ENCODE data around the gene IGF2BP2.
"Not testable (repeated sequence)": the region's sequence is repeated elsewhere in the genome, so short reads cannot be mapped to it uniquely, and the experiment has no call there.

The IGF2BP2 gene

DNA sequence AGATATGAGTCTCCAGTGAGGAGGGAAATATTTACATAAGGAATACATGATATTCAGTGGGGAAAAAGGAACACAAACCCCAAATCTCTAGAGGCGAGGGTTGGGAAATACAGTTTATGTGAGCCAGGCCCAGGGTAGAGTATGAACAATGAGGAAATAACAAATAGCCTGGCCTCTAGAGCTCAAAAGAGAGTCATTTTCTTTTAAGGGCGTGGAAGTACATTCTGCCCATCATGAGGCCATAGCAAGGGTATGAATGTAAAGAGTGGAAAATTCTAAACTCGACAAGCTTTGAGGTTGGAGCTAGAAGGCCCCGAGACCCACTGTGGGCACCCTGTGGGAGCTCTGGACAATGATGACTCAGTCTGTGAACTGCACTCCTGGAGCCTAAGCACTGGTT lies 27.8 kb upstream of the IGF2BP2 start:
- H3K27ac Mint-ChIP-seq (ENCODE audit: low read depth): no peak overlapping the region
- peaks cover 30% of the 10 kb centered on the region for H3K27me3 Mint-ChIP-seq
- ATAC-seq (replicated peaks; ENCODE audit: extremely low read depth, poor library complexity, severe bottlenecking): no peak

DNA sequence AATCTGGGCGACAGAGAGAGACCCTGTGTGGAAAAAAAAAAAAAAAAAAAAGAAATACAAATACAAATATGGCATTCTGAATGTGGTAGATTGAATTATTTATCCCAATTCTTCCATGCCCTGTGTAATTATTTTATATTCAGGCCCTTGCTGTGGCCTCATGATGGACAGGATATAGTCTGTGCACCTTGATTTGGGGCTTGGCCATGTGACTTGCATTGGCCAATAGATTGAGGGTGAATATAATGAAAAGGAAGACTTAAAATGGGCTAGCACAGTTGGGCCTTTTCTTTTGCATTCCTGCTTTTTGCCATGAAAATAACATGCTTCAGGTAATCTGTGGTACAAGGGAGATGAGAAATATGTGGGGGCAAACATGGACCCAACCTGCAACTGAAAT lies 27.1 kb upstream of the IGF2BP2 start:
- Mint-ChIP-seq H3K9me3 (peaks cover 12% of the 10 kb centered on the region), H3K36me3 (ENCODE audit: insufficient read depth) (peaks cover 2% of the 10 kb centered on the region), H3K4me3 (no peak overlapping the region), H3K4me1 (no peaks in the 10 kb centered on the region), H3K27ac (ENCODE audit: low read depth) (no peak overlapping the region), H3K27me3 (peaks cover 33% of the 10 kb centered on the region)
- no peak for DNase-seq (ENCODE audit: low spot score in 2 of 2)
- no peak for ATAC-seq (replicated peaks; ENCODE audit: extremely low read depth, poor library complexity, severe bottlenecking)

More for the DNA sequence above, 27.8 kb upstream of the IGF2BP2 start:
- H3K4me1 Mint-ChIP-seq: no peaks in the 10 kb centered on the region
- H3K9me3 Mint-ChIP-seq: peaks cover 13% of the 10 kb centered on the region
- H3K4me3 Mint-ChIP-seq: no peak overlapping the region
- DNase-seq (ENCODE audit: low spot score in 2 of 2): no peak
- H3K36me3 Mint-ChIP-seq (ENCODE audit: insufficient read depth): peaks cover 2% of the 10 kb centered on the region

DNA sequence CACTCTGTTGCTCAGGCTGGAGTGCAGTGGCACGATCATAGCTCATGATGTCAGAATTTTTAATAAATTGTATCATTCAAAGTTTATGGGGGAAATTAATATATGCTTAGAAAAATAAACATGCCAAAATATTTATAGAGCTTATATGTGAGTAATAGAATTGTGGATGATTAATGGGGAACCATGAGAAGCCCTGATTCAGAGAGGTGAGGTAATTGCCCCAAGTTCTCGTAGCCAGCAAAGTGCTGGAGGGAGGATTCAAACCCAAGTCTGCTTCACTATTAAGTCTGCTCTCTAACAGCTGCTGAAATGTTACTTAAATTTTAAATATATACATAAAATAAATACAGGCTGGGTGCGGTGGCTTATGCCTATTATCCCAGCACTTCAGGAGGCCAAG lies 26.2 kb upstream of the IGF2BP2 start:
- ATAC-seq (replicated peaks; ENCODE audit: extremely low read depth, poor library complexity, severe bottlenecking) (no peak), DNase-seq (ENCODE audit: low spot score in 2 of 2) (no peak)
- peaks cover 2% of the 10 kb centered on the region for H3K36me3 Mint-ChIP-seq (ENCODE audit: insufficient read depth)
- peaks cover 24% of the 10 kb centered on the region for H3K27me3 Mint-ChIP-seq
- H3K27ac Mint-ChIP-seq (ENCODE audit: low read depth): no peak overlapping the region
- no peak overlapping the region for H3K4me3 Mint-ChIP-seq
- peaks cover 3% of the 10 kb centered on the region for H3K9me3 Mint-ChIP-seq
- no peaks in the 10 kb centered on the region for H3K4me1 Mint-ChIP-seq

DNA sequence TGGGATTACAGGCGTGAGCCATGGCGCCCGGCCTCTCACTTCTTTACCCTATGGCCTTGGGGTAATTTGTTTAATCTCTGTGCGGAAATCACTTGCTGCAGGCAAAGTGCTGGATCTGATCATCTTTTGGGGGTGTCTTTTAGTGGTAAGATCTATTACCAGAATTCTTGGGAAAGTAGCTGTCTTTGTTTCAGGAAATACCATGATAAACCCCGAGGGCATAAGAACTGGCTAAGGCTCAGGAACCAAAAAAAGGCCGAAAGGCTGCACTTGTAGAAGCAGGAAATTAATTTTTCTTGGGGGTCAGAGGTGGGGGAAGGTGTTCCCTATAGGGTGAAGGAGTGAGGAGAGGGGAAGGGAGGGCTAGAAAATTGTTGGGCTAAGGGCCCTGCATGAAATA lies 22.7 kb upstream of the IGF2BP2 start:
- DNase-seq (ENCODE audit: low spot score in 2 of 2): no peak
- Mint-ChIP-seq H3K9me3 (no peaks in the 10 kb centered on the region), H3K27me3 (peaks cover 40% of the 10 kb centered on the region), H3K4me3 (no peak overlapping the region), H3K36me3 (ENCODE audit: insufficient read depth) (no peaks in the 10 kb centered on the region), H3K4me1 (no peaks in the 10 kb centered on the region), H3K27ac (ENCODE audit: low read depth) (no peak overlapping the region)
- ATAC-seq (replicated peaks; ENCODE audit: extremely low read depth, poor library complexity, severe bottlenecking): no peak

DNA sequence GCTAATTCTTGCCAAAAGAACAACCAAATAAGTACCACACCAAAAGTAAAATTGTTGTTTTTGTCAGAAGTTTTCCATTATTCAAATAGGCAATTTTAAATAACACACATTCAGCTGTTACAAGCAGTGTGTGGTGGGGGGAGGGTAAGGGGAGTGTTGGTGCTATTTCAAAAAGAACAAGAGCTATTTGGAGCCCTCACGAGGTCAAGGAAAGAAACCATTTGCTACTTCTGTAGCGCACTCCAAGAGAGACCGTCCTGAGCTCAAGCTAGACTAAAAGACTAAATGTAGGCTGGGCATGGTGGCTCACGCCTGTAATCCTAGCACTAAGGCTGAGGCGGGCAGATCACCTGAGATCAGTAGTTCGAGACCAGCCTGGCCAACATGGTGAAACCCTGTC lies 21.2 kb upstream of the IGF2BP2 start:
- Mint-ChIP-seq H3K4me1 (no peaks in the 10 kb centered on the region), H3K27me3 (peaks cover 45% of the 10 kb centered on the region)

DNA sequence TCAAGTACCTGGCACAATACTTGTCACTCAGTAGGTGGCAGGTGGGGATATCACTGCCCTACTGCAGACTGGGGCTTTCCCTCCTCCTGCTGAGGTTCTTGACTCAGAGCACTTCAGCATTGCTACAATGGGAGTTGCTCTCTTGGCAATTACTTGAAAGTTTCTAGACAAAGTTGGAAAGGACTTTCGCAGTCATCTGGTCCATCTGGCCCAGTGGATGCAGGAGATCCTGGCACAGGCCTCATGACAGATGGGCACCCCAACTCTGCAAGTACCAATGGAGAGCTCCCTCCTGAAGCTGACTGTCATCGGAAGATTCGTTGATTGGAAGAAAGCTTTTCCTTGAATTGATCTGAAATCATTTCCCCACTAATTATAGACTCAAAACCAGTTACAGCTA lies 19.2 kb upstream of the IGF2BP2 start:
- Mint-ChIP-seq H3K9me3 (no peaks in the 10 kb centered on the region), H3K4me1 (no peaks in the 10 kb centered on the region), H3K27ac (ENCODE audit: low read depth) (no peak overlapping the region), H3K4me3 (no peak overlapping the region), H3K36me3 (ENCODE audit: insufficient read depth) (no peaks in the 10 kb centered on the region), H3K27me3 (peaks cover 51% of the 10 kb centered on the region)
- DNase-seq (ENCODE audit: low spot score in 2 of 2) (no peak), ATAC-seq (replicated peaks; ENCODE audit: extremely low read depth, poor library complexity, severe bottlenecking) (no peak)

More for the DNA sequence above, 21.2 kb upstream of the IGF2BP2 start:
- H3K36me3 Mint-ChIP-seq (ENCODE audit: insufficient read depth): no peaks in the 10 kb centered on the region
- H3K9me3 Mint-ChIP-seq: no peaks in the 10 kb centered on the region
- no peak overlapping the region for H3K4me3 Mint-ChIP-seq
- DNase-seq (ENCODE audit: low spot score in 2 of 2) (no peak), ATAC-seq (replicated peaks; ENCODE audit: extremely low read depth, poor library complexity, severe bottlenecking) (no peak)
- no peak overlapping the region for H3K27ac Mint-ChIP-seq (ENCODE audit: low read depth)

DNA sequence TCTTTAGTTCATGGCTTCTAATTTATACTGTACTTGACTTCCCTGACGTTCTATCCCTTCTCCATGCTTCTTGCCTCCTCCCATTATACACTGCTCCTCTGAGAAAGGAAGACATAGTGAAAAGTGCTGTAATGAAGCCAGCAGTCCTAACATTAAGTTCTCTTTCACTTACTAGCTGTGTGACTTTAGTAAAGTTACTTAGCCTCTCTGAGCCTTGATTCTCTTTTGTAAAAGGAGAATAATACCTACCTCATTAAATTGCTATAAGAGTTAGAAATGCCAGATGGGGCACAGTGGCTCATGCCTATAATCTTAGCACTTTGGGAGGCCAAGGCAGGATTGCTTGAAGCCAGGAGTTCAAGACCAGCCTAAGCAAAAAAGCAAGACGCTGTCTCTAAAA lies 18.8 kb upstream of the IGF2BP2 start:
- no peak for ATAC-seq (replicated peaks; ENCODE audit: extremely low read depth, poor library complexity, severe bottlenecking)
- Mint-ChIP-seq H3K4me3 (no peak overlapping the region), H3K36me3 (ENCODE audit: insufficient read depth) (no peaks in the 10 kb centered on the region), H3K27ac (ENCODE audit: low read depth) (no peak overlapping the region), H3K27me3 (peaks cover 51% of the 10 kb centered on the region), H3K9me3 (no peaks in the 10 kb centered on the region), H3K4me1 (no peaks in the 10 kb centered on the region)
- no peak for DNase-seq (ENCODE audit: low spot score in 2 of 2)

DNA sequence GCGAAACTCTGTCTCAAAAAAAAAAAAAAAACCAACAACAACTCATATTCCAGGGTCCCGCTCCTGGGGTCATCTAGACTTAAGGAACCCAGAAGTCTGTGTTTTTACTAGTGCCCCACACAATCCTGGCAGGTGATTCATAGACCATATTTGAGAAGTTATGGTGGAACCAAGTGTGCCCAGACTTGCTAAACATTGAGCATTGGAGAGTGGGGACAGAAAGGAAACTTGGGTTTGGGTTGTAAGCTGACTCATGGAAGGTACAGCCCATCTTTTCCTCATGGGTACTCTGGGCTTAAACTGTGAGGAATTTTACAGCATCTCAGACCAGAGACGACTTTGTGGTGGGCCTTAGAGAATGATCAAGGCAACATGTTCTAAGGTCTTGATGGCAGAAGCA lies 18.3 kb upstream of the IGF2BP2 start:
- no peaks in the 10 kb centered on the region for H3K4me1 Mint-ChIP-seq
- peaks cover 54% of the 10 kb centered on the region for H3K27me3 Mint-ChIP-seq
- H3K27ac Mint-ChIP-seq (ENCODE audit: low read depth): no peak overlapping the region
- DNase-seq (ENCODE audit: low spot score in 2 of 2) (no peak), ATAC-seq (replicated peaks; ENCODE audit: extremely low read depth, poor library complexity, severe bottlenecking) (no peak)
- H3K9me3 Mint-ChIP-seq: no peaks in the 10 kb centered on the region
- no peaks in the 10 kb centered on the region for H3K36me3 Mint-ChIP-seq (ENCODE audit: insufficient read depth)
- H3K4me3 Mint-ChIP-seq: no peak overlapping the region

DNA sequence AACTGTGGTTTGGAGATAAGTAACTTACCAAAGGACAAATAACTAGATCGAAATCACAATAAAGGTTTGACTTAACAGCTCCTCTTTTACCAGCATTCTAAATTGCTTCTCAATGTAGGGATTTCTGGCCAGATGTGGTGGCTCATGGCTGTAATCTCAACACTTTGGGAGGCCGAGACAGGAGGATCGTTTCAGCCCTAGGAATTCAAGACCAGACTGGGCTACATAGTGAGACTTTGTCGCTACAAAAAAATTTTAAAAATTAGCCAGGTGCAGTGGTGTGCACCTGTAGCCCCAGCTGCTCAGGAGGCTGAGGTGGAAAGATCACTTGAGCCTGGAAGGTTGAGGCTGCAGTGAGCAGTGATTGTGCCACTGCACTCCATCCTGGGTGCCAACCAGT lies 17.4 kb upstream of the IGF2BP2 start:
- no peak for DNase-seq (ENCODE audit: low spot score in 2 of 2)
- Mint-ChIP-seq H3K27ac (ENCODE audit: low read depth) (no peak overlapping the region), H3K27me3 (peaks cover 56% of the 10 kb centered on the region), H3K36me3 (ENCODE audit: insufficient read depth) (no peaks in the 10 kb centered on the region), H3K9me3 (no peaks in the 10 kb centered on the region), H3K4me3 (no peak overlapping the region), H3K4me1 (no peaks in the 10 kb centered on the region)
- ATAC-seq (replicated peaks; ENCODE audit: extremely low read depth, poor library complexity, severe bottlenecking): no peak

DNA sequence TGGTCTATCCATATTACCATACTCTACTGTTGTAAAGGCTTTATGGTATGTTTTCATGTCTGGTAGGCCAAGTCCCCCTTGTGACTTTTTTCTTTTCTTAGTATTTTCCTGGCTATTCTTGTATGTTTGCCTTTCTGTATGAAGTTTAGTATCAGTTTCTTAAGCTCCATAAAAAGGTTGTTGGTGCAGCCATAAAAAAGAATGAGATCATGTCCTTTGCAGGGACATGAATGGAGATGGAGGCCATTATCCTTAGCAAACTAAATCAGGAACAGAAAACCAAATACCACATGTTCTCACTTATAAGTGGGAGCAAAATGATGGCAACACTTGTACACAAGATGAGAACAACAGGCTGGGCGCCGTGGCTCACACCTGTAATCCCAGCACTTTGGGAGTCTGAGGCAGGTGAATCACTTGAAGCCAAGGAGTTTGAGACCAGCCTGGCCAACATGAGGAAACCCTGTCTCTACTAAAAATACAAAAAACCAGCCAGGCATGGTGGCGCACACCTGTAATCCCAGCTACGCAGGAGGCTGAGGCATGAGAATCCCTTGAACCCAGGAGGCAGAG lies 13.7 kb upstream of the IGF2BP2 start:
- not testable (repeated sequence) for H3K27ac Mint-ChIP-seq (ENCODE audit: low read depth); ATAC-seq (replicated peaks; ENCODE audit: extremely low read depth, poor library complexity, severe bottlenecking); H3K4me1 Mint-ChIP-seq; H3K4me3 Mint-ChIP-seq; H3K36me3 Mint-ChIP-seq (ENCODE audit: insufficient read depth); H3K9me3 Mint-ChIP-seq; DNase-seq (ENCODE audit: low spot score in 2 of 2)
- peaks cover 48% of the 10 kb centered on the region for H3K27me3 Mint-ChIP-seq

DNA sequence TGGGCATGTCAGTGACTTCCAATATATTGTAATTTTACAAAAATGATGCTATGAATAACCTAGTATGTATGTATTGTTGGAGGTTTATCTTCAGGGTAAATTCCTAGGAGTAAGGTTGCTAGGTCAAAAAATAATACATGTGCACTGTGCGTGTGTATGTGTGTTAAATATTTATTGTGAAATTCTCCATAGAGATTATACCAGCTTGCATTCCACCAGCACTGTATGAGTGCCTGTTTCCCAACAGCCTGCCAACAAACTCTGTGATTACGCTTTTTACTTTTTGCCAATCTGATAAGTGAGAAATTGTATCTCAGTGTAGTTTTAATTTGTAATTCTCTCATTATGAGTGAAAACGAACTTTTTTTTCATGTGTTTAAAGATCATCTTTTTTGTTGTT lies 12.6 kb upstream of the IGF2BP2 start:
- Mint-ChIP-seq H3K4me1 (no peaks in the 10 kb centered on the region), H3K27me3 (peaks cover 56% of the 10 kb centered on the region), H3K4me3 (no peak overlapping the region), H3K36me3 (ENCODE audit: insufficient read depth) (peaks cover 2% of the 10 kb centered on the region), H3K9me3 (no peaks in the 10 kb centered on the region), H3K27ac (ENCODE audit: low read depth) (no peak overlapping the region)
- ATAC-seq (replicated peaks; ENCODE audit: extremely low read depth, poor library complexity, severe bottlenecking): no peak
- DNase-seq (ENCODE audit: low spot score in 2 of 2): no peak

DNA sequence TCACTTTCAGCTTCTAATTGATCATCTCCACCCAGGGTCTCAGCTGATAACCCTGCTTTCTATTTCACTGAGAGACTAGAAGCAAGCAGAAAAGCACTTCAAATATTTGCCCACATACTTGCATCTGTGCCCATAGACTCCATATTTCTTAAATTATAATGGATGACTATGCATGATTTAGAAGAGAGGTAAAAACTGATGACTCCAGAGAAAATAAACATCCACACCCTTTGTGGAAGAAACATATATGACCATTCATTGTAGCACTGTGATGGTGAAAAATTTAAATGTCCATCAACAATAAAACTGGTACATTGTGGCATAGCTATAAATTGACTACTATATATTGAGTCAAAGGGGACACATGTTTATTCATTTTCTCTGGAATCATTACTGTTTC lies 7.1 kb upstream of the IGF2BP2 start:
- H3K27me3 Mint-ChIP-seq: peaks cover 70% of the 10 kb centered on the region
- no peak overlapping the region for H3K27ac Mint-ChIP-seq (ENCODE audit: low read depth)
- no peaks in the 10 kb centered on the region for H3K4me1 Mint-ChIP-seq
- H3K9me3 Mint-ChIP-seq: no peaks in the 10 kb centered on the region
- no peak overlapping the region for H3K4me3 Mint-ChIP-seq
- no peak for DNase-seq (ENCODE audit: low spot score in 2 of 2)
- peaks cover 3% of the 10 kb centered on the region for H3K36me3 Mint-ChIP-seq (ENCODE audit: insufficient read depth)
- ATAC-seq (replicated peaks; ENCODE audit: extremely low read depth, poor library complexity, severe bottlenecking): no peak

DNA sequence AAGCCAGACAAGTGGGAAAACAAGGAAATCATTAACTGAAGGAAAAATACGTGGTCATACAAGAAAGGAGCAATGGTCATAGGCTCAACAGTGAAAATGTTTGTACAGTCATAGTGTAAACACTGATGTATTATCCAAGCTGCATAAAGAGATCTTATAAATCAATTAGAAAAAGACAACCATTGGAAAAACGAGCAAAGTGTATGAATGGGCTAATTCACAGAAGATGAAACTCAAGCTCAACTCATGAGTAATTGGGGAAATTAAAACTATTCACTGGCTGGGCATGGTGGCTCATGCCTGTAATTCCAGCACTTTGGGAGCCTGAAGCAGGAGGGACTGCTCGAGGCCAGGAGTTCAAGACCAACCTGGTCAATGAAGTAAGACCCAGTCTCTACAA lies 6.4 kb upstream of the IGF2BP2 start:
- H3K27me3 Mint-ChIP-seq: peaks cover 75% of the 10 kb centered on the region
- DNase-seq (ENCODE audit: low spot score in 2 of 2) (no peak), ATAC-seq (replicated peaks; ENCODE audit: extremely low read depth, poor library complexity, severe bottlenecking) (no peak)
- H3K4me1 Mint-ChIP-seq: no peaks in the 10 kb centered on the region
- H3K27ac Mint-ChIP-seq (ENCODE audit: low read depth): no peak overlapping the region
- H3K36me3 Mint-ChIP-seq (ENCODE audit: insufficient read depth): peaks cover 1% of the 10 kb centered on the region
- H3K4me3 Mint-ChIP-seq: no peak overlapping the region
- H3K9me3 Mint-ChIP-seq: no peaks in the 10 kb centered on the region
